Endodermal cell (in vitro differentiated cells): ENCODE measurements around the gene C1R. TPM values are rescaled to one million over a fixed set of nuclear protein-coding genes. Genes with fewer than 3 reads are reported as not detected.

Source experiments
- DNase-seq: peaks from one replicate; pipeline ENCODE4 v3.0.0-alpha.2; 2017
- H3K27ac ChIP-seq: 2 replicates; pipeline ENCODE4 v1.5.1; 2013; ENCODE audit warnings: mild to moderate bottlenecking, low read depth, low read length, moderate library complexity
- H3K27me3 ChIP-seq: 2 replicates; pipeline ENCODE4 v1.6.1; 2013; ENCODE audit warnings: mild to moderate bottlenecking, low read length, moderate library complexity; ENCODE audit not compliant: insufficient read depth, control insufficient read depth, poor library complexity, severe bottlenecking
- H3K36me3 ChIP-seq: 2 replicates; pipeline ENCODE4 v1.7.0; 2013; ENCODE audit warnings: mild to moderate bottlenecking, low read length, moderate library complexity; ENCODE audit not compliant: control insufficient read depth, insufficient read depth
- H3K4me1 ChIP-seq: one replicate; pipeline ENCODE4 v1.7.0; 2013; ENCODE audit warnings: low read length; ENCODE audit not compliant: control insufficient read depth, insufficient read depth
- H3K4me3 ChIP-seq: 2 replicates; pipeline ENCODE4 v1.5.1; 2013; ENCODE audit warnings: mild to moderate bottlenecking, low read length, moderate library complexity
- H3K9ac ChIP-seq: 2 replicates; pipeline ENCODE4 v1.6.1; 2013; ENCODE audit warnings: mild to moderate bottlenecking, low read length, moderate library complexity; ENCODE audit not compliant: poor library complexity, severe bottlenecking; ENCODE audit errors: extremely low read depth
- H3K9me3 ChIP-seq: 2 replicates; pipeline ENCODE4 v1.6.1; 2013; ENCODE audit warnings: mild to moderate bottlenecking, low read length, moderate library complexity; ENCODE audit not compliant: control insufficient read depth
- H3K27ac Mint-ChIP-seq: 2 replicates; pipeline ENCODE4 v1.8.0; 2020; ENCODE audit warnings: mixed read lengths
- H3K27me3 Mint-ChIP-seq: 2 replicates; pipeline ENCODE4 v1.8.0; 2021; ENCODE audit warnings: mild to moderate bottlenecking, mixed read lengths; ENCODE audit not compliant: insufficient read depth
- H3K36me3 Mint-ChIP-seq: 2 replicates; pipeline ENCODE4 v1.8.0; 2020; ENCODE audit warnings: low read depth, mixed read lengths
- H3K4me1 Mint-ChIP-seq: 2 replicates; pipeline ENCODE4 v1.8.0; 2020; ENCODE audit warnings: mixed read lengths
- H3K4me3 Mint-ChIP-seq: 2 replicates; pipeline ENCODE4 v1.8.0; 2020; ENCODE audit warnings: mild to moderate bottlenecking, moderate library complexity, mixed read lengths
- H3K9me3 Mint-ChIP-seq: 2 replicates; pipeline ENCODE4 v1.8.0; 2020; ENCODE audit warnings: mild to moderate bottlenecking, mixed read lengths
- WGBS, 2 experiments: methylation state at CpG; one replicate each; pipeline versions ENCODE4 v1.1.5 to v1.1.7; 2013; ENCODE audit warnings: missing lambda C conversion rate in 2 of 2, mixed read lengths in 1 of 2; ENCODE audit not compliant: insufficient coverage in 1 of 2, insufficient read length in 1 of 2; 5-methylcytosine and 5-hydroxymethylcytosine counted together
- total RNA-seq, 2 donors: library from RNA; stranded (reverse); fragmentation: NEBNext Ultra II Directional in 1 of 2; extraction: Animal tissue kit (Norgen Biotek cat#: 25700) in 1 of 2; gene quantifications; 2 replicates in 1 of 2; 3 replicates in 1 of 2; pipeline ENCODE4 v1.2.1, GENCODE V29; 2021
- TF ChIP-seq, protein P1 (sequence below): fragments of 200-600 bp; sonication (generic); conservative IDR thresholded peaks from 2 replicates; pipeline ENCODE4 v1.5.0; 2021; ENCODE audit warnings: antibody characterized with exemption, mild to moderate bottlenecking

Gene C1R
- total RNA-seq, 2 donors from 2014 or later: 3.9 TPM

DNA sequence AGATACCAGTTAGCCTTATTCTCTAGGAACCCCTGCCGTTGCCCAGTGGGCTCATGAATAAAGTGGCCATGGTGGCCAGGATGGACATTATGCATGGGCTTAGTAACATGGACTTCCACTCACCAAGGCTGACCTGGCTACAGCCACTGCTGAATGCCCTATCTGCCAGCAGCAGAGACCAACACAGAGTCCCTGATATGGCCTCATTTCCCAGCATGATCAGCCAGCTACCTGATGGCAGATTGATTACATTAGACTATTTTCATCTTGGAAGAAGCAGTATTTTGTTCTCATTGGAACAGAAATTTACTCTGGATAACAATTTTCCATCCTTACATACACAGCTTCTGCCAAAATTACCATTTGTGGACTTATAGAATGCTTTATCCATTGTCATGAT is 57.8 kb downstream of the C1R start:
- H3K4me1 Mint-ChIP-seq: no peaks in the 10 kb centered on the region

DNA sequence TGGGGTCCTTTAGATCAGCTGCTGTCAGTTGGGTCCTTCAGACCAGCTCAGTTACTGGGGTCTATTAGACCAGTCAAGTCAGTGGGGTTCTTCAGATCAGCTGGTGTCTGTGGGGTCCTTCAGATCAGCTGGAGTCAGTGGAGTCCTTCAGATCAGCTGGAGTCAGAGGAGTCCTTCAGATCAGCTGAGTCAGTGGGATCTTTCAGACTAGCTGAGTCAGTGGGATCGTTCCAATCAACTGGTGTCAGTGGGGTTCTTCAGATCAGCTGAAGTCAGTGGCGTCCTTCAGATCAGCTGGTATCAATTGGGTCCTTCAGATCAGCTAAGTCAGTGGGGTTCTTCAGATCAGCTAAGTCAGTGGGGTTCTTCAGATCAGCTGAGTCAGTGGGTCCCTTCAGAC is 59.3 kb downstream of the C1R start:
- Histone ChIP-seq H3K4me1 (no peaks in the 10 kb centered on the region), H3K27ac (no peak overlapping the region), H3K9ac (no peak overlapping the region), H3K27me3 (no peaks in the 10 kb centered on the region), H3K36me3 (no peaks in the 10 kb centered on the region), H3K4me3 (no peak overlapping the region), H3K9me3 (no peaks in the 10 kb centered on the region)
- no peak for DNase-seq
- no peaks in the 10 kb centered on the region for H3K4me1 Mint-ChIP-seq
- H3K4me3 Mint-ChIP-seq: no peak overlapping the region
- H3K9me3 Mint-ChIP-seq: peaks cover 3% of the 10 kb centered on the region
- no peak overlapping the region for H3K27ac Mint-ChIP-seq
- WGBS, 2 experiments: 93 to 94% methylated on average over 2 of the region's 2 CpGs
- no peaks in the 10 kb centered on the region for H3K36me3 Mint-ChIP-seq
- TF ChIP-seq, protein P1, sequence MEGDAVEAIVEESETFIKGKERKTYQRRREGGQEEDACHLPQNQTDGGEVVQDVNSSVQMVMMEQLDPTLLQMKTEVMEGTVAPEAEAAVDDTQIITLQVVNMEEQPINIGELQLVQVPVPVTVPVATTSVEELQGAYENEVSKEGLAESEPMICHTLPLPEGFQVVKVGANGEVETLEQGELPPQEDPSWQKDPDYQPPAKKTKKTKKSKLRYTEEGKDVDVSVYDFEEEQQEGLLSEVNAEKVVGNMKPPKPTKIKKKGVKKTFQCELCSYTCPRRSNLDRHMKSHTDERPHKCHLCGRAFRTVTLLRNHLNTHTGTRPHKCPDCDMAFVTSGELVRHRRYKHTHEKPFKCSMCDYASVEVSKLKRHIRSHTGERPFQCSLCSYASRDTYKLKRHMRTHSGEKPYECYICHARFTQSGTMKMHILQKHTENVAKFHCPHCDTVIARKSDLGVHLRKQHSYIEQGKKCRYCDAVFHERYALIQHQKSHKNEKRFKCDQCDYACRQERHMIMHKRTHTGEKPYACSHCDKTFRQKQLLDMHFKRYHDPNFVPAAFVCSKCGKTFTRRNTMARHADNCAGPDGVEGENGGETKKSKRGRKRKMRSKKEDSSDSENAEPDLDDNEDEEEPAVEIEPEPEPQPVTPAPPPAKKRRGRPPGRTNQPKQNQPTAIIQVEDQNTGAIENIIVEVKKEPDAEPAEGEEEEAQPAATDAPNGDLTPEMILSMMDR: no peak
- peaks cover 4% of the 10 kb centered on the region for H3K27me3 Mint-ChIP-seq

More for the DNA sequence above, 57.8 kb downstream of the C1R start:
- Histone ChIP-seq H3K36me3 (no peaks in the 10 kb centered on the region), H3K27ac (no peak overlapping the region), H3K9me3 (no peaks in the 10 kb centered on the region), H3K9ac (no peak overlapping the region), H3K4me3 (no peak overlapping the region), H3K4me1 (no peaks in the 10 kb centered on the region), H3K27me3 (no peaks in the 10 kb centered on the region)
- Mint-ChIP-seq H3K9me3 (peaks cover 9% of the 10 kb centered on the region), H3K27me3 (peaks cover 4% of the 10 kb centered on the region), H3K27ac (no peak overlapping the region), H3K4me3 (no peak overlapping the region), H3K36me3 (no peaks in the 10 kb centered on the region)
- 82 to 100% methylated on average over 1 of the region's 1 CpG for WGBS, 2 experiments
- DNase-seq: no peak
- TF ChIP-seq, protein P1: no peak

DNA sequence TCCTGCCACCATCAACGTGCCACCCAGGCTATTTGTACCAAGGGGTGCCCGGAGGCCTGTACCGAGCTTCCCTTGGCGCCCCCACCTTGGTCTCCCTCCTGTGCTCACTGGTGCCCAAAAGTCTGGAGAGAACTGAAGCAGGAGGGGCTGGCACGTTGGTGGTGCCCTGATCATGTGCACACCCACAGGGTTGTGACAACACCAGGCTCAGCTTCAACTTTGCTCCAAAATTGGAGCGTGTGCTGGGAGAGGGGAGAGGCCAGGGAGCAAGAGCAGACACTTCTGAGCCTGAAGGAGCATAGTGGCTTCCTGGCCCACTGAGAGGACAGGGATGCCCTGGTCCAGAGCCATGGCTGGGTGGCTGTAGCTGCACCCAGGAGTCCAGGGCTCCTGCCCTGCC is 60.9 kb downstream of the C1R start:
- Mint-ChIP-seq H3K9me3 (no peaks in the 10 kb centered on the region), H3K27ac (no peak overlapping the region), H3K4me3 (no peak overlapping the region), H3K4me1 (no peaks in the 10 kb centered on the region), H3K36me3 (no peaks in the 10 kb centered on the region), H3K27me3 (peaks cover 8% of the 10 kb centered on the region)
- H3K4me3 ChIP-seq: no peak overlapping the region
- WGBS, 2 experiments: 75 to 90% methylated on average over 3 to 6 of the region's 6 CpGs
- no peaks in the 10 kb centered on the region for H3K9me3 ChIP-seq
- no peak overlapping the region for H3K9ac ChIP-seq
- H3K36me3 ChIP-seq: no peaks in the 10 kb centered on the region
- H3K27ac ChIP-seq: no peak overlapping the region
- TF ChIP-seq, protein P1: no peak
- no peaks in the 10 kb centered on the region for H3K4me1 ChIP-seq
- DNase-seq: no peak
- no peaks in the 10 kb centered on the region for H3K27me3 ChIP-seq

Other genes with a start within 250 kb of the C1R start
- gene CDCA3, start 241.2 kb downstream of the C1R start, total RNA-seq: 10 to 100 TPM; 53.1 to 63.9 TPM
- 100 to 1,000 TPM; 120 to 257 TPM for gene USP5, start 240.3 kb downstream of the C1R start, total RNA-seq
- gene TPI1, start 224.9 kb downstream of the C1R start, total RNA-seq: 1,000 to 10,000 TPM in 1 of 2 donors, 100 to 1,000 TPM in 1; 805 to 1,294 TPM
- gene SPSB2, start 219.1 kb downstream of the C1R start, total RNA-seq: 10 to 100 TPM; 34.6 to 36.5 TPM
- 10 to 100 TPM in 1 of 2 donors, 1 to 10 TPM in 1; 7.8 to 11.5 TPM for gene LRRC23, start 187.6 kb downstream of the C1R start, total RNA-seq
- 100 to 1,000 TPM; 104 to 139 TPM for gene ENO2, start 177.9 kb downstream of the C1R start, total RNA-seq
- gene ATN1, start 164.5 kb downstream of the C1R start, total RNA-seq: 100 to 1,000 TPM; 111 to 244 TPM
- gene RNU7-1, start 148.6 kb downstream of the C1R start, total RNA-seq: not detected
- 100 to 1,000 TPM; 141 to 257 TPM for gene C12orf57, start 148.4 kb downstream of the C1R start, total RNA-seq
- 10 to 100 TPM; 35.7 to 68.0 TPM for gene PTPN6, start 141.1 kb downstream of the C1R start, total RNA-seq
- 100 to 1,000 TPM; 260 to 512 TPM for gene PHB2, start 121.8 kb downstream of the C1R start, total RNA-seq
- 100 to 1,000 TPM in 1 of 2 donors, 10 to 100 TPM in 1; 61.1 to 115 TPM for gene EMG1, start 121.5 kb downstream of the C1R start, total RNA-seq
- 10 to 100 TPM; 33.6 to 86.7 TPM for gene LPCAT3, start 74.0 kb downstream of the C1R start, total RNA-seq
- 10 to 100 TPM; 13.4 to 14.3 TPM for gene C1S, start 31.7 kb downstream of the C1R start, total RNA-seq
- 10 to 100 TPM; 32.5 to 46.4 TPM for gene C1RL, start 16.8 kb upstream of the C1R start, total RNA-seq
- gene RBP5, start 36.4 kb upstream of the C1R start, total RNA-seq: 10 to 100 TPM; 19.3 to 31.2 TPM
- 100 to 1,000 TPM in 1 of 2 donors, 10 to 100 TPM in 1; 69.7 to 135 TPM for gene CLSTN3, start 37.9 kb upstream of the C1R start, total RNA-seq
- gene PEX5, start 97.2 kb upstream of the C1R start, total RNA-seq: 100 to 1,000 TPM in 1 of 2 donors, 10 to 100 TPM in 1; 73.5 to 106 TPM
- 10 to 100 TPM; 11.4 to 14.6 TPM for gene ACSM4, start 211.6 kb upstream of the C1R start, total RNA-seq